ENCODE results near the gene C1orf198. TPM values are rescaled to one million over a fixed set of nuclear protein-coding genes. Genes with fewer than 3 reads are reported as not detected.
A peak's percentile ranks its signal among the peaks of the same experiment; 100 is the strongest.

Gene C1orf198
- total and polyA plus RNA-seq, 2 of the 8 experiments (the other 6 are each of a cell fraction or from before 2014, with no cell fraction given) = 30.6 to 45.0 TPM

DNA sequence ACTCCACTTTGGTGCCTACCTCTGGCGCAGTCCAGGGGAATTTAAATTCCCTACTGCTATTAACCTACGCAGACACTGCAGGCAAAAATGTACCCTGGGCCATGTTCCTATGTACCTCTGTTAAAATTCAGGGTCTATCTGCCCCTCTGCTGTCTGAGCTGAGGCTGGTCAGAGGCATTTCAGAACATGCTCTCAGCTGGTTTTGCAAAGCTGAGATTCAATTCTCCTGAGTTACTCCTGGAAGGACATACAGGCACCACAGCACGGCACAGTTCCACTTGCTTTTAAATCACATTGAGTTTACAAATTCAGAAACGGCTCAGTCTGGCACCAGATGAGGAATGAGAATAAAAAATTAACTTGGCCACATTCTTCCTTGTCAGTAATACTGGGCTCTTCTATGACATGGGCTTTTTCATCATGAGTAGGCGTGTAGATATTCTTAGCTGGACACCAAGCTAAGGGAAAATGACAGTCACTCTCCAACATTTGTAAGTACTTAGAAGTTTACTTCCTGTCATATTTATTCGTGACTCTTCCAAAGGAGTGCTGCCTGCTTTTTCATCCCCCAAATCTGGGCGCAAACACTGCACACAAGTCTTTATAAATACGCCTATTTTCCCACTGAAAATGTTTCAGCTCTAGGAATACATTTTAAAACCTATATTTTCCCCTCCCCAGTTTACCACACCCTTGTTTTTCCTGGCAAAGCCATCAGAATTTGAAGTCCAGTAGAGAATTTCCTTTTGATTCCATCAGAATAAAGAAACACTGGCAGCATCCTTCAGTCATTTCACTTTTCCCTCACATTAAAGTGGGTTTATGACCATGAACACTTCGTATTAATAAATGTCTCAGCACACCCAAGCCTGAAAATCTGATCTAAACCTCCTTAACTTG, 1.9 kb downstream of the C1orf198 start:
- no peak overlapping the region for H2AK5ac ChIP-seq (ENCODE audit: low read depth, low read length)
- POLR2A ChIA-PET (ENCODE audit: partially characterized antibody) = interaction anchor here (0.6 to 1.9 kb wide), 7 partner anchors 8 to 203 kb away, joined by 3 to 8 read pairs (median 3); no protein-coding TSS in a partner anchor
- DNase-seq (ENCODE audit: low read depth in 1 of 2, low spot score in 2 of 2) (no peak), FAIRE-seq (no peak)
- H3K23me2 ChIP-seq (ENCODE audit: low read depth, low read length) = peaks cover 9% of the 10 kb centered on the region
- CTCF ChIA-PET (ENCODE audit: partially characterized antibody) = interaction anchor here (0.6 to 1.4 kb wide), 9 partner anchors 14 to 345 kb away, joined by 3 to 5 read pairs (median 3); no protein-coding TSS in a partner anchor
- no peak overlapping the region for H4K8ac ChIP-seq (ENCODE audit: extremely low read depth, insufficient read depth, low read length)
- no peak overlapping the region for H2AFZ ChIP-seq (ENCODE audit: low read length)
- H3K79me1 ChIP-seq (ENCODE audit: low read depth, low read length) = peaks cover 1% of the 10 kb centered on the region; the same call in 1 of the 2 replicates
- peaks cover 0 to 2% (median 0%) of the 10 kb centered on the region in 4 experiments; a peak in 2 of 7 replicates for H3K27me3 ChIP-seq (replicated peaks in 1 of 4; ENCODE audit: control insufficient read depth in 3 of 4, extremely low read depth in 1 of 4, insufficient read depth in 3 of 4, low read length in 3 of 4)
- no peak overlapping the region for H2BK15ac ChIP-seq (ENCODE audit: low read length)
- H2BK20ac ChIP-seq (ENCODE audit: low read length) = no peak overlapping the region
- no peaks in the 10 kb centered on the region for H3K36me3 ChIP-seq (ENCODE audit: control insufficient read depth in 2 of 4, insufficient read depth in 4 of 4, low read length in 3 of 4)
- H2BK120ac ChIP-seq (replicated peaks; ENCODE audit: low read depth, low read length) = no peak overlapping the region
- H3K79me2 ChIP-seq (ENCODE audit: control insufficient read depth in 1 of 2, insufficient read depth in 2 of 2, low read length in 2 of 2) = peaks cover 0 to 55% of the 10 kb centered on the region in 2 experiments; a peak in 2 of 4 replicates
- H4K20me1 ChIP-seq (replicated peaks in 1 of 2; ENCODE audit: control insufficient read depth in 1 of 2, insufficient read depth in 2 of 2, low read length in 2 of 2) = peaks cover 3 to 7% of the 10 kb centered on the region in 2 experiments
- H3K56ac ChIP-seq (replicated peaks; ENCODE audit: insufficient read length, low read depth, low read length) = no peak overlapping the region
- no peak overlapping the region for H3K14ac ChIP-seq (ENCODE audit: insufficient read length)
- no peak overlapping the region for H3K18ac ChIP-seq (ENCODE audit: extremely low read depth, low read length)
- no peak overlapping the region for H3K9ac ChIP-seq (replicated peaks in 1 of 4; ENCODE audit: extremely low read depth in 1 of 4, low read depth in 3 of 4, low read length in 3 of 4)
- 93% methylated on average over 9 of the region's 9 CpGs; no CpG with 5 or more reads in 1 of the 2 experiments for WGBS, 2 experiments (ENCODE audit: extremely low coverage in 1 of 2, insufficient coverage in 1 of 2, insufficient read length in 1 of 2, insufficient replicate concordance in 2 of 2, low coverage in 1 of 2, low lambda C conversion rate in 2 of 2, missing lambda C conversion rate in 1 of 2)
- H3K27ac ChIP-seq (ENCODE audit: low read depth, low read length) = no peak overlapping the region
- H3K23ac ChIP-seq (ENCODE audit: insufficient read length) = no peak overlapping the region
- H4K91ac ChIP-seq (replicated peaks; ENCODE audit: insufficient read length, low read length) = no peak overlapping the region
- peak overlapping the region in 1 of 4 experiments; percentile 91; a peak in 2 of 8 replicates for H3K4me3 ChIP-seq (ENCODE audit: extremely low read depth in 1 of 4, insufficient read depth in 2 of 4, low read depth in 3 of 4, low read length in 4 of 4)
- TF ChIP-seq CHD2 (IDR thresholded peaks at IDR 0.05; ENCODE audit: low read length) = no peak
- no peak for TF ChIP-seq PHF8 (conservative IDR thresholded peaks at IDR 0.05; ENCODE audit: low read depth, low read length)
- no peak for TF ChIP-seq KDM4A (IDR thresholded peaks at IDR 0.05; ENCODE audit: low read depth, low read length, severe bottlenecking)
- TF ChIP-seq GABPA (IDR thresholded peaks at IDR 0.05; ENCODE audit: borderline replicate concordance, insufficient read depth, low read length) = no peak
- TF ChIP-seq EZH2 (IDR thresholded peaks at IDR 0.05; ENCODE audit: low read depth, low read length, severe bottlenecking) = no peak
- no peak for TF ChIP-seq JUN (IDR thresholded peaks at IDR 0.05; ENCODE audit: low read depth, low read length)
- no peak for TF ChIP-seq SUZ12 (IDR thresholded peaks at IDR 0.05; ENCODE audit: low read length)
- TF ChIP-seq CBX8 (IDR thresholded peaks at IDR 0.05; ENCODE audit: borderline replicate concordance, low read depth, low read length) = no peak
- TF ChIP-seq USF2 (IDR thresholded peaks at IDR 0.05; ENCODE audit: low read length) = no peak
- no peak overlapping the region for H3K4ac ChIP-seq (replicated peaks; ENCODE audit: insufficient read length, low read depth, low read length)
- H4K5ac ChIP-seq (ENCODE audit: insufficient read length, low read depth, low read length) = no peak overlapping the region
- H3K4me1 ChIP-seq (replicated peaks in 1 of 4; ENCODE audit: control insufficient read depth in 3 of 4, insufficient read depth in 4 of 4, low read length in 3 of 4) = peaks cover 2 to 15% (median 9%) of the 10 kb centered on the region in 4 experiments
- H2BK5ac ChIP-seq (ENCODE audit: low read depth, low read length) = no peak overlapping the region
- no peak overlapping the region for H2BK12ac ChIP-seq (ENCODE audit: low read depth, low read length)
- H3K4me2 ChIP-seq (ENCODE audit: insufficient read depth in 1 of 2, low read depth in 2 of 2, low read length in 2 of 2) = peak overlapping the region; percentile 78 to 85; a peak in 3 of 4 replicates
- no peaks in the 10 kb centered on the region for H3K9me3 ChIP-seq (ENCODE audit: insufficient read depth in 2 of 2, low read depth in 1 of 2, low read length in 1 of 2)
